CD4-positive, alpha-beta T cell (primary cell): ENCODE results near the gene OR4D11. TPM values are rescaled to one million over a fixed set of nuclear protein-coding genes. Genes with fewer than 3 reads are reported as not detected.
A peak's percentile ranks its signal among the peaks of the same experiment; 100 is the strongest.
"Not testable (repeated sequence)": the region's sequence is repeated elsewhere in the genome, so short reads cannot be mapped to it uniquely, and the experiment has no call there.

Experiments
- ATAC-seq: fragments of 200-7000 bp; cut with Tn5 transposase; one replicate; pipeline ENCODE4 v1.10.0; 2022; ENCODE audit warnings: mild to moderate bottlenecking; ENCODE audit not compliant: poor library complexity
- CTCF ChIA-PET: fragments of 350-600 bp; sonication (Branson Sonifier 250); formaldehyde crosslinking; loops from one replicate; lab custom pipeline; 2021; ENCODE audit warnings: antibody characterized with exemption, inconsistent platforms; lab: Charles Lee
- POLR2A ChIA-PET: fragments of 350-600 bp; sonication (Branson Sonifier 250); formaldehyde crosslinking; loops from one replicate; lab custom pipeline; 2021; ENCODE audit warnings: antibody characterized with exemption, inconsistent platforms; lab: Charles Lee
- DNase-seq, 14 experiments: peaks; one replicate each; pipeline ENCODE4 v3.0.0-alpha.2; 2013 to 2020; ENCODE audit warnings: mixed read lengths in 2 of 14
- H3K27ac ChIP-seq, 2 donors: one replicate each; pipeline versions ENCODE4 v1.5.1 to v1.7.0; 2013; ENCODE audit warnings: low read length in 2 of 2, low read depth in 1 of 2, mild to moderate bottlenecking in 1 of 2
- H3K27me3 ChIP-seq, 2 experiments: 1 replicate in 1 of 2; 2 replicates in 1 of 2; pipeline versions ENCODE4 v1.6.1 to v1.7.0; 2013; ENCODE audit warnings: low read length in 2 of 2, control low read depth in 1 of 2, mild to moderate bottlenecking in 1 of 2, moderate library complexity in 1 of 2; ENCODE audit not compliant: insufficient read depth in 2 of 2, control insufficient read depth in 1 of 2
- H3K36me3 ChIP-seq: one replicate; pipeline ENCODE4 v1.6.1; 2013; ENCODE audit warnings: low read length, control low read depth; ENCODE audit not compliant: insufficient read depth
- H3K4me1 ChIP-seq: one replicate; pipeline ENCODE4 v1.6.1; 2013; ENCODE audit warnings: low read length, control low read depth; ENCODE audit not compliant: insufficient read depth
- H3K4me3 ChIP-seq: one replicate; pipeline ENCODE4 v1.5.1; 2013; ENCODE audit warnings: mild to moderate bottlenecking, low read length, moderate library complexity
- H3K9me3 ChIP-seq, 2 experiments: 1 replicate in 1 of 2; 2 replicates in 1 of 2; pipeline versions ENCODE4 v1.6.1 to v1.7.0; 2013; ENCODE audit warnings: low read length in 2 of 2, mild to moderate bottlenecking in 2 of 2, control low read depth in 1 of 2, moderate library complexity in 1 of 2; ENCODE audit not compliant: control insufficient read depth in 1 of 2, insufficient read depth in 1 of 2
- H3K27ac Mint-ChIP-seq: one replicate; pipeline ENCODE4 v1.8.0; 2020; ENCODE audit warnings: mixed read lengths
- H3K27me3 Mint-ChIP-seq: one replicate; pipeline ENCODE4 v1.8.0; 2021; ENCODE audit warnings: mixed read lengths
- H3K36me3 Mint-ChIP-seq: one replicate; pipeline ENCODE4 v1.8.0; 2021; ENCODE audit warnings: low read depth, mixed read lengths
- H3K4me1 Mint-ChIP-seq: one replicate; pipeline ENCODE4 v1.8.0; 2021; ENCODE audit warnings: low read depth, mixed read lengths
- H3K4me3 Mint-ChIP-seq: one replicate; pipeline ENCODE4 v1.8.0; 2020; ENCODE audit warnings: mild to moderate bottlenecking, mixed read lengths
- H3K9me3 Mint-ChIP-seq: one replicate; pipeline ENCODE4 v1.8.0; 2020; ENCODE audit warnings: mixed read lengths
- CTCF ChIP-seq: fragments of 200-600 bp; IDR thresholded peaks from one replicate; pipeline ENCODE4 v1.8.0; 2022; ENCODE audit warnings: antibody characterized with exemption, mild to moderate bottlenecking
- intact Hi-C, 2 experiments: fragments of 100-400 bp; cut with DNase I in 1 of 2; cut with micrococcal nuclease in 1 of 2; formaldehyde crosslinking; loops; one replicate each; pipeline versions ENCODE4 v1.15.1 to v1.9.0; 2023 to 2025; cut with DNase I, micrococcal nuclease
- total RNA-seq, 174 experiments: library from RNA in 2 of 174; stranded (reverse) in 2 of 174; gene quantifications; one replicate each; pipeline ENCODE4 v1.2.3 and lab custom pipeline; 2021 to 2026

OR4D11 gene
- total RNA-seq, 2 experiments from 2014 or later = not detected

DNA sequence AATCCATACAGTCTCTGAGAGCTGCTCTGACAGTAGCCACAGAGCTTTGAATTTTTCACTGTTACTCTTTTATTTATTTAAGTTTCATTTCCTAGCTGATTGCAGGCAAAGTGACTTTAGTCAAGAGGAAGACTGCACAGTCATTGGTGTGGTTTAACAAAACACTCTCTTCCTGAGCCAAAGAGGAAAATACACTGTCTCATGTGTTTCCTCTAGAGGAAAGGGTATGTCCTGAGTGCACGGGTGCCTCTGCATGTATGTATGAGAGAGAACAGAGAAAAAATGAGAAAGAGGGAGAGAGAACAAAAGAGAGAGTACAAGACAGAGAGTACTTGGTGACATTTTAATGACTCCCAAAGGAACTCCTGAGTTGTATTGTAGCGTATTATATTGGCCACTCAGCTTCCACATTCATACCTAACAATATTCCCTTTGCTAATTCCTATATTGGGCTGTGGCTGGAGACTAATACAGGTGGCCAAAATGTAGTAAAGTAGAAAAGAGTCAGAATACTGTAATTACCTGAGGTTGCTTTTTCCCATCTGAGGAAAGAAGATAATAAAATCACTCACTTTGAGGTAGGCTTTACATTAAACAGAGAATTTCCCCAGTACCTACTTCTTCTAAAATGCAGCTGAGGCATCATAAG, 7.7 kb downstream of the OR4D11 start, which contains the start of gene OR4D9:
TSS of gene OR4D9 (plus strand) at position 599 of the 649 bp plus-strand sequence. CDS start 3,374 bp downstream, outside the sequence.
- H3K27me3 Mint-ChIP-seq = no peaks in the 10 kb centered on the region
- no peaks in the 10 kb centered on the region for H3K27me3 ChIP-seq
- peak in 6 of 14 experiments; percentile 5 to 37 (median 10) for DNase-seq
- H3K27ac Mint-ChIP-seq = no peak within 1 kb of the TSS
- CTCF ChIA-PET = interaction anchor here (0.6 kb wide), 1 partner anchor 41 kb away, joined by 3 read pairs; no protein-coding TSS in a partner anchor
- TF ChIP-seq CTCF = no peak
- no peaks in the 10 kb centered on the region for H3K9me3 Mint-ChIP-seq
- POLR2A ChIA-PET = interaction anchor here (0.7 to 1.0 kb wide), 3 partner anchors 12 to 105 kb away, joined by 3 to 4 read pairs (median 3); partner anchors contain the start of gene OSBP
- intact Hi-C loops = no loop called here
- H3K4me1 ChIP-seq = peaks cover 10% of the 10 kb centered on the region
- H3K4me1 Mint-ChIP-seq = peaks cover 32% of the 10 kb centered on the region
- H3K9me3 ChIP-seq = no peaks in the 10 kb centered on the region
- peak within 1 kb of the TSS; percentile 13 for H3K4me3 ChIP-seq
- no peaks in the 10 kb centered on the region for H3K36me3 Mint-ChIP-seq
- peak; percentile 68 for ATAC-seq
- H3K4me3 Mint-ChIP-seq = no peak within 1 kb of the TSS
- H3K27ac ChIP-seq = no peak within 1 kb of the TSS
- H3K36me3 ChIP-seq = no peaks in the 10 kb centered on the region

DNA sequence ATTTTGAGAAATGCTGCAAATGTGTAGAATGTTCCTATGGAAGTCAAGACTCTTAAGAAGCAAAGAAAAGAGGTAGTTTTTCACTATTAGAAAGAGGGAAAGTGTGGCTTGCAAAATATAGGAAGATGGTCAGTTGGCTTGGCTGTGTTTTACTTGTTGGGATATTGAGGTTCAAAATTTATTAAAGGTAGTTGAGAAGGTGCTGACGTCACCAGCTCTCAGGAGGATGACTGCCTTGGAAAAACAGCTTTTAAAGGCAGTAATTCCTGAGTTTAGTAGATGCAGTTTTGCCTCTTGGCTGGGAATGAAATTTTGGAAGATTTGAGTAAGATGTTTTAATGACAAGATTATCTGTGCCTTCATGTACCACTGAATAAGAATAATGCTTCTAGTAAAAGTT, 8.3 kb downstream of the OR4D11 start:
- Histone ChIP-seq H3K9me3 (no peaks in the 10 kb centered on the region), H3K27me3 (no peaks in the 10 kb centered on the region), H3K4me3 (no peak overlapping the region), H3K4me1 (peaks cover 10% of the 10 kb centered on the region), H3K36me3 (no peaks in the 10 kb centered on the region), H3K27ac (no peak overlapping the region)
- Mint-ChIP-seq H3K4me1 (peaks cover 32% of the 10 kb centered on the region), H3K27me3 (no peaks in the 10 kb centered on the region), H3K36me3 (no peaks in the 10 kb centered on the region), H3K4me3 (no peak overlapping the region), H3K27ac (no peak overlapping the region), H3K9me3 (no peaks in the 10 kb centered on the region)
- no peak for TF ChIP-seq CTCF
- intact Hi-C loops = no loop called here
- no peak for DNase-seq
- ChIA-PET POLR2A (no interaction called here), CTCF (no interaction called here)
- ATAC-seq = no peak

DNA sequence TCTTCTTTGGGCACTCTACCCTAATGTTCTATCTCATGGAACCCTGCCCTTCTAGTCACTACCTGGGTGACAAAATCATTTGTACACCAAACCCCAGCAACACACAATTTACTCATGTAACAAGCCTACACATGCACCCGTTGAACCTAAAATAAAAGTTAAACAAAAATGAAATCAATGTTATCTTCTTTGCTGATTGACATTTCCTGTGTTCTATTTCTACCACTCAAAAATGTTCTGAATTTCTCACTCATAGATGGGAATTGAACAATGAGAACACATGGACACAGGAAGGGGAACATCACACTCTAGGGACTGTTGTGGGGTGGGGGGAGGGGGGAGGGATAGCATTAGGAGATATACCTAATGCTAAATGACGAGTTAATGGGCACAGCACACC, 16.8 kb downstream of the OR4D11 start:
- H3K36me3 ChIP-seq, H3K27ac Mint-ChIP-seq, POLR2A ChIA-PET, H3K27ac ChIP-seq, intact Hi-C loops, H3K4me3 ChIP-seq, DNase-seq, H3K27me3 Mint-ChIP-seq, CTCF ChIA-PET, H3K4me1 ChIP-seq, H3K27me3 ChIP-seq, H3K9me3 ChIP-seq, ATAC-seq, H3K4me3 Mint-ChIP-seq, H3K9me3 Mint-ChIP-seq, H3K36me3 Mint-ChIP-seq, H3K4me1 Mint-ChIP-seq: not testable (repeated sequence)

DNA sequence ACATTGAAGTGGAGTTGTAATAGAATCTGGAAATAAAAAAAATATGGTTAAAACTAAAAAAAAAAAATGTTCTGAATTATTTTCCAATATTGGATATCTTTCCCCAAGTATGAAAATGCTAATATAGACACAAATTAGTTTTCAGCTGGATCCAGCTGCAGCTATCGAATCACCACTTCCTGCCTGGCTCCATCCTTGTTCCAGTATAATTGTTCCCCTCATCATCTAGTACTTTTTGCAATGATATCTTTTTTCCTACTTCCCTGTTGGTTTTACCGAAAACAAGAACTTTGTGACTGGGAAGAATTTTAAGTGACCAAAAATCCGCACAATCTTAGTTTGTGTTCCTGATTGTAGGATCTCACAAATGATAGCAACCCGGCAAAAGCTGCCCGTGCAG, 17.4 kb downstream of the OR4D11 start:
- Mint-ChIP-seq H3K36me3 (no peaks in the 10 kb centered on the region), H3K4me3 (no peak overlapping the region), H3K9me3 (no peaks in the 10 kb centered on the region), H3K27me3 (peaks cover 5% of the 10 kb centered on the region), H3K4me1 (no peaks in the 10 kb centered on the region), H3K27ac (no peak overlapping the region)
- Histone ChIP-seq H3K4me3 (no peak overlapping the region), H3K27me3 (no peaks in the 10 kb centered on the region), H3K36me3 (no peaks in the 10 kb centered on the region), H3K9me3 (no peaks in the 10 kb centered on the region), H3K27ac (no peak overlapping the region), H3K4me1 (no peaks in the 10 kb centered on the region)
- no peak for DNase-seq
- ChIA-PET CTCF (no interaction called here), POLR2A (no interaction called here)
- intact Hi-C loops = no loop called here
- no peak for ATAC-seq
- no peak for TF ChIP-seq CTCF
